Cardiac muscle cell (in vitro differentiated cells and primary cell): ENCODE measurements around the gene GSE1. TPM values are rescaled to one million over a fixed set of nuclear protein-coding genes. Genes with fewer than 3 reads are reported as not detected.

ENCODE experiments used
- DNase-seq, 2 donors: peaks; one replicate each; pipeline versions ENCODE4 v3.0.0 to v3.0.0-alpha.2; 2010 to 2017; ENCODE audit warnings: low read depth in 1 of 2, low spot score in 1 of 2
- H3K27ac ChIP-seq: fragments of 200-600 bp; sonication (generic); 2 replicates; pipeline ENCODE4 v1.5.1; 2016
- H3K27me3 ChIP-seq: fragments of 200-600 bp; sonication (generic); 2 replicates; pipeline ENCODE4 v1.6.0; 2016; ENCODE audit warnings: control low read depth
- H3K36me3 ChIP-seq: fragments of 200-600 bp; sonication (generic); 2 replicates; pipeline ENCODE4 v1.5.1; 2016; ENCODE audit warnings: control low read depth
- H3K4me1 ChIP-seq: fragments of 200-600 bp; sonication (generic); 2 replicates; pipeline ENCODE4 v1.8.1; 2017; ENCODE audit warnings: low read depth, mild to moderate bottlenecking, mixed run types
- H3K4me3 ChIP-seq: fragments of 200-600 bp; sonication (generic); 2 replicates; pipeline ENCODE4 v1.5.1; 2016; ENCODE audit warnings: mild to moderate bottlenecking
- H3K9me3 ChIP-seq: fragments of 200-600 bp; sonication (generic); 2 replicates; pipeline ENCODE4 v1.5.1; 2017; ENCODE audit warnings: low read depth, mild to moderate bottlenecking, control low read depth
- CTCF ChIP-seq: IDR thresholded peaks from 2 replicates; pipeline ENCODE4 v1.5.1; 2012; ENCODE audit warnings: low read depth, mild to moderate bottlenecking, low read length
- polyA plus RNA-seq: library from polyadenylated mRNA; unstranded; fragments of >200 nt; fragmentation: Nextera tagmentation; extraction: Ambion mirVana; gene quantifications from 2 replicates; pipeline ENCODE4 v1.2.1, GENCODE V29; 2016
- total RNA-seq: library from RNA; depleted of rRNA; stranded (reverse); fragments of >200 nt; gene quantifications from 2 replicates; pipeline ENCODE4 v1.2.3, GENCODE V29; 2016

Gene GSE1
- total and polyA plus RNA-seq, 2 experiments from 2014 or later = 48.8 to 174 TPM

GRCh38 chr16:85573045-85573695, 40.0 kb upstream of the GSE1 start:
- H3K4me3 ChIP-seq = no peak overlapping the region
- no peak for DNase-seq
- peak overlapping the region; percentile 45 for H3K27ac ChIP-seq
- H3K4me1 ChIP-seq = peaks cover 60% of the 10 kb centered on the region
- H3K36me3 ChIP-seq = no peaks in the 10 kb centered on the region
- H3K27me3 ChIP-seq = no peaks in the 10 kb centered on the region
- TF ChIP-seq CTCF = no peak
- H3K9me3 ChIP-seq = no peaks in the 10 kb centered on the region

DNA sequence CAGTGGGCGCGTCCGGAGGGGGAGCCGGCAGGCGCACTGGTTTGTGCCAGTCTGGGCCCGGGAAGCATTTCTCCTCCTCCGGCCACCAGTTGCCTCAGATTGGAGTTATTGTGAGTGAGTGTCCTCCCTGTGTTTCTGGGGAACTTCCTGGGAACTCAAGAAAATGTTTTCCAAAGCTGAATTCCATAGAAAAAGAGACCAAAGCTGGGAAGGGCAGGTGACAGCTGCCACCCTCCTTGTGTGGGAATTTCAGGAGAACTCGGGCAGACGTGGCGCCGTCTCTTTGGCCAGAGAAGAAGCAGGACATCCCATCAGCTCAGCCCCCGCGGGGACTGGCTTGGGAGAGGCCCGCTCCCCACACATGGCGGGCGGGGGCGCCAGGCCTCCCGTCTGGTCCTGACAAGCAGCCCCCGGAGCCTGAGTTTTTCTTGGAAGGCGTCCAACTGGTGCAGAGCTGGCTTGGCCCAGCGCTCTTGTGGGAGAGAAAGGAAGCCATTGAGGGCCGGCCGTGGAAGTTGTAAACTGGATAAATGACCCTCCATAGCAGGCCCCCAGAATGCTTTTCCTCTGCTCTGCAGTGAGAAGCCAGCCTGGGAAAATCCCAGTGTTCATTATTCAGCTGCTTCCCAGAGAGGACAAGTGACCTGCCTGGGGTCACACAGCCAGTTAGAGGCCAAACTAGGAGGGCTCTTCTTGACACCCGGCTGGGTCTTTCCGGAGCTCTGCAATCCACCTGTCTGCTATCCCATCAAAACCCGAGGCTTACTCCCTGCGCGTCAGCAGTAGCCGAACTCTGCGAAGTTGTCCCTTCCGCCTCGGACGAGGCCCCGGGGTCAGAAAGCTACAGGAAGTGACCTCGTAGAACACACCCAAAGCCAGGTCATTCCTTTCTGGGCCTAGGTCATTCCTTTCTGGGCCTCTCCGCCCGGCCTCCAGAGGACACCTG, 39.2 kb upstream of the GSE1 start:
- Histone ChIP-seq H3K27me3 (no peaks in the 10 kb centered on the region), H3K4me1 (peaks cover 58% of the 10 kb centered on the region), H3K4me3 (no peak overlapping the region), H3K27ac (peak overlapping the region; percentile 45), H3K36me3 (no peaks in the 10 kb centered on the region), H3K9me3 (no peaks in the 10 kb centered on the region)
- peak; percentile 3 for TF ChIP-seq CTCF
- DNase-seq = peak; percentile 79 to 90

DNA sequence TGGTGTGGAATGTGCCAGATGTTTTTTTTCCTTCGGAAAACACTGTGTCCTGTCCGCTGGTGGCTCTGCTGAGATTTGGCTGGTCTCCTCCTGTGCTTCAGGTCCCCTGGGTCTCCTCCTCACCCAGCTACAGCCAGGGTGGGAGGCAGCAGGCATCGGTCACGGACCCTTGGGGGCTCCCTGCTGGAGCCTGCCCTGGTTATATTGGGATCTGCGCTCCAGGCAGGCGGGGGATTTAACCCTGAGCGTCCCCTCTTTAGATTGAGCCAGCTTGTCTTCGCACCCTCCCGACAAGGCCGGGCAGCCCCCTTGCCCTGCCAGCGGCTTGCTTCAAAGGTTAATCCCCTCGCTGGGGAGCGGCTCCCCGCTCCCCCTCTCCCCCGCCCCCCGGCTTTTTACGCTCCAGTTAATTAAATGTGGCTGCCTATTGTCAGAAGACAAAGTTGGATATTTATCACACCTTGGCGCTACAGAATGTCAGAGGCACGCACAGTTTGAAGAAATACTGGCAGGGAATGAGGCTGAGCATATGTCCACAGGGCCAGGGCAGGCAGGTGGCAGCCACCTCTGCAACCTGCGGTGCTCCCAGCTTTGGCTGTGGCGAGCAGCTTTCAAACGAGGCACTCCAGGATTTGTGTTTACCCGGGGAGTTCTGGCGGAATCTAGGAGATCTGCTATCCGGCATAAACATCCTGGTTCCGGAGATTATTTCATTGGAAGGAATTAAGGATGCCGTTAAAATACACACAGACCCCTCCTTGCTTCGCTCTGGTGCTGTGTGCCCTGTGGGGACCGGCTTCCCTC, 38.2 kb upstream of the GSE1 start:
- no peak overlapping the region for H3K4me3 ChIP-seq
- no peaks in the 10 kb centered on the region for H3K9me3 ChIP-seq
- DNase-seq = no peak
- H3K4me1 ChIP-seq = peaks cover 58% of the 10 kb centered on the region
- no peaks in the 10 kb centered on the region for H3K36me3 ChIP-seq
- TF ChIP-seq CTCF = no peak
- H3K27me3 ChIP-seq = no peaks in the 10 kb centered on the region
- peak overlapping the region; percentile 45 for H3K27ac ChIP-seq

DNA sequence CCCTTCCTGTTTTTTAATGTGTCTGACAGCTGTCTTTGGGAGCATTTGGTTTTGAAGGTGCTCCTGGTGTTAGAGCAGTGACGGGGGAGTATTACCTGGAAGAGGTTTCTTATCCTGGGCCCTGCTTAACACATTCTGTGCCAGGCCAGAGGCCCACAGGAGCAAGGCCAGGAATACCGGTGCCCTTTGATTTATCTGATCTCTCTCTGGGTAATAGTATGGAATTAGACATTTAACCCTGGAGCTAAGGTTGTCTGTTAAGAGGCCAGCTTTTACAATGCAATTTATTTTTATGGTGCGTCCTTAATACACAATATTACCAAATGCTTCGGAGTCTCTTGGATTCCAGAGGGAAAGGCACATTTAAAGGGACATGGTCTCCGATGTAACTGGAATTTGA, 37.2 kb upstream of the GSE1 start:
- TF ChIP-seq CTCF = no peak

GRCh38 chr16:85576944-85577343, 36.2 kb upstream of the GSE1 start:
- Histone ChIP-seq H3K4me1 (peaks cover 54% of the 10 kb centered on the region), H3K36me3 (no peaks in the 10 kb centered on the region), H3K4me3 (no peak overlapping the region), H3K9me3 (no peaks in the 10 kb centered on the region), H3K27me3 (no peaks in the 10 kb centered on the region), H3K27ac (no peak overlapping the region)
- DNase-seq = no peak
- no peak for TF ChIP-seq CTCF

More for the DNA sequence above, 37.2 kb upstream of the GSE1 start:
- DNase-seq = no peak
- H3K4me1 ChIP-seq = peaks cover 53% of the 10 kb centered on the region
- no peak overlapping the region for H3K4me3 ChIP-seq
- H3K27me3 ChIP-seq = no peaks in the 10 kb centered on the region
- no peak overlapping the region for H3K27ac ChIP-seq
- no peaks in the 10 kb centered on the region for H3K9me3 ChIP-seq
- no peaks in the 10 kb centered on the region for H3K36me3 ChIP-seq
